HepG2 (cell line): ENCODE measurements around the gene TMEM184B. TPM values are rescaled to one million over a fixed set of nuclear protein-coding genes. Genes with fewer than 3 reads are reported as not detected.

Source experiments
- DR1 ChIP-seq: sonication (generic); formaldehyde crosslinking; IDR thresholded peaks from 2 replicates; pipeline ENCODE4 v1.8.0; 2021; ENCODE audit warnings: mild to moderate bottlenecking, missing genetic modification reagents, inconsistent platforms
- HNRNPLL ChIP-seq: fragments of 200-400 bp; formaldehyde crosslinking; IDR thresholded peaks from 2 replicates; pipeline ENCODE4 v1.6.1; 2017; ENCODE audit warnings: mild to moderate bottlenecking, low read depth, low read length; ENCODE audit not compliant: poor library complexity, severe bottlenecking
- KLF16 ChIP-seq, 2 experiments: sonication (generic) in 1 of 2; formaldehyde crosslinking in 1 of 2; IDR thresholded peaks; 2 replicates each; pipeline versions ENCODE4 v1.6.1 to v1.8.0; 2016 to 2023; ENCODE audit warnings: missing genetic modification reagents in 2 of 2, missing compliant biosample characterization in 1 of 2
- U2AF1 ChIP-seq: fragments of 200-400 bp; formaldehyde crosslinking; optimal IDR thresholded peaks from 2 replicates; pipeline ENCODE3; 2017; ENCODE audit warnings: mild to moderate bottlenecking, low read depth, low read length
- polyA plus RNA-seq, 8 experiments: library from polyadenylated mRNA; depleted of rRNA in 3 of 8; stranded (reverse) in 7 of 8; unstranded in 1 of 8; fragments of >200 nt; fragmentation: Illumina TruSeq in 4 of 8; extraction: Trizol in 4 of 8; gene quantifications; 2 replicates each; pipeline versions ENCODE4 v1.2.1 to v1.2.3, GENCODE V29; 2011 to 2016; ENCODE audit warnings: low read depth in 4 of 8, missing spikeins in 1 of 8, mixed read lengths in 1 of 8; ENCODE audit not compliant: insufficient read depth in 1 of 8
- total RNA-seq, 5 experiments: library from RNA; depleted of rRNA; stranded (reverse); fragments of >200 nt; fragmentation: Illumina TruSeq; extraction: Trizol; gene quantifications; 2 replicates each; pipeline ENCODE4 v1.2.3, GENCODE V29; 2016; ENCODE audit warnings: low read depth in 1 of 5
- TF ChIP-seq, protein P1 (sequence below): sonication (generic); formaldehyde crosslinking; IDR thresholded peaks from 2 replicates; pipeline ENCODE4 v1.4.0; 2020; ENCODE audit warnings: missing genetic modification reagents
- TF ChIP-seq, protein P2 (sequence below): sonication (generic); formaldehyde crosslinking; IDR thresholded peaks from 2 replicates; pipeline ENCODE4 v1.5.1; 2020; ENCODE audit warnings: mild to moderate bottlenecking, missing genetic modification reagents, borderline replicate concordance
- TF ChIP-seq, protein P3 (sequence below): sonication (generic); formaldehyde crosslinking; IDR thresholded peaks from 2 replicates; pipeline ENCODE4 v1.8.0; 2022; ENCODE audit warnings: missing genetic modification reagents, mild to moderate bottlenecking, moderate library complexity, borderline replicate concordance
- TF ChIP-seq, protein P4 (sequence below): sonication (generic); formaldehyde crosslinking; IDR thresholded peaks from 2 replicates; pipeline ENCODE4 v1.4.0; 2020; ENCODE audit warnings: missing genetic modification reagents

TMEM184B gene
- total and polyA plus RNA-seq, 2 of the 13 experiments (the other 11 are each of a cell fraction or from before 2014, with no cell fraction given), result 15.9 to 16.0 TPM

DNA sequence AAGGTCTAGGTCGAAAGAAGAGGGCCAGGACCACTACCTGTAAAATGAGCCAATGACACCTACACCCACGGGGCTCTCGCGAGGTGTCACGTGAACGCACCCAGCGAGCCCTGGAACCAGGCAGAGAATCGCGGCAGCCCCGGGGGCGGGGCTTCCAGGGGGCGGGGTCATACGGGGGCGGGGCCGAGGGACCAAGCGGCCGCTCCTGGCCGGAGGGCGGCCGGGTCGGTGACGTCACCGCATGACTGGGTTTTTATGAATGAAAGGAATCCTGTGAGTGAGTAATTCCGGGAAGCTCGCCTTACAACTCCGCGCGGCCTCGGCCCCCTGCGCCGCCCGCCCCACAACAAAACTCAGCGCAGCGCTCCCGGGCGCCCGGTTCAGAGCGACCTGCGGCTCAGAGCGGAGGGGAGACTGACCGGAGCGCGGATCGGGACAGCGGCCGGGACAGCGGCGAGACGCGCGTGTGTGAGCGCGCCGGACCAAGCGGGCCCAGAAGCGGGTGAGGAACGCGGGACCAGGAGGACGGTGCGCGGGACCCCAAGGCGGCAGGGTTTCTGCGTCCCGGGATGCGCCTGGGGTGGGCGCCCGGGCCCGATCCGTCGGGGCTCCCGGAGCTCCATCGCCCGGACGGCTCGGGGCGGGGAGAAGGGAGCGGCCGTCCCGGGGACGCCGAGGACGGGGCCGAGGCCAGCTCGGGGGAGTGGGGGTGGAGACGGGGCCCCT is 70.9 kb downstream of the TMEM184B start, which contains the start of gene MAFF (continued):
- TF ChIP-seq U2AF1 (peak; percentile 59), DR1 (CRISPR knock-in tag) (peak; percentile 43; the same call in 1 of the 2 replicates), KLF16 (CRISPR knock-in tag; IDR thresholded peaks at IDR 0.05) (peak in 1 of 2 experiments; percentile 83; a peak in 1 of 4 replicates), HNRNPLL (peak; percentile 60)
- TF ChIP-seq, protein P1, sequence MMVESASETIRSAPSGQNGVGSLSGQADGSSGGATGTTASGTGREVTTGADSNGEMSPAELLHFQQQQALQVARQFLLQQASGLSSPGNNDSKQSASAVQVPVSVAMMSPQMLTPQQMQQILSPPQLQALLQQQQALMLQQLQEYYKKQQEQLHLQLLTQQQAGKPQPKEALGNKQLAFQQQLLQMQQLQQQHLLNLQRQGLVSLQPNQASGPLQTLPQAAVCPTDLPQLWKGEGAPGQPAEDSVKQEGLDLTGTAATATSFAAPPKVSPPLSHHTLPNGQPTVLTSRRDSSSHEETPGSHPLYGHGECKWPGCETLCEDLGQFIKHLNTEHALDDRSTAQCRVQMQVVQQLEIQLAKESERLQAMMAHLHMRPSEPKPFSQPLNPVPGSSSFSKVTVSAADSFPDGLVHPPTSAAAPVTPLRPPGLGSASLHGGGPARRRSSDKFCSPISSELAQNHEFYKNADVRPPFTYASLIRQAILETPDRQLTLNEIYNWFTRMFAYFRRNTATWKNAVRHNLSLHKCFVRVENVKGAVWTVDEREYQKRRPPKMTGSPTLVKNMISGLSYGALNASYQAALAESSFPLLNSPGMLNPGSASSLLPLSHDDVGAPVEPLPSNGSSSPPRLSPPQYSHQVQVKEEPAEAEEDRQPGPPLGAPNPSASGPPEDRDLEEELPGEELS (CRISPR knock-in tag), result peak; percentile 46
- TF ChIP-seq, protein P2, sequence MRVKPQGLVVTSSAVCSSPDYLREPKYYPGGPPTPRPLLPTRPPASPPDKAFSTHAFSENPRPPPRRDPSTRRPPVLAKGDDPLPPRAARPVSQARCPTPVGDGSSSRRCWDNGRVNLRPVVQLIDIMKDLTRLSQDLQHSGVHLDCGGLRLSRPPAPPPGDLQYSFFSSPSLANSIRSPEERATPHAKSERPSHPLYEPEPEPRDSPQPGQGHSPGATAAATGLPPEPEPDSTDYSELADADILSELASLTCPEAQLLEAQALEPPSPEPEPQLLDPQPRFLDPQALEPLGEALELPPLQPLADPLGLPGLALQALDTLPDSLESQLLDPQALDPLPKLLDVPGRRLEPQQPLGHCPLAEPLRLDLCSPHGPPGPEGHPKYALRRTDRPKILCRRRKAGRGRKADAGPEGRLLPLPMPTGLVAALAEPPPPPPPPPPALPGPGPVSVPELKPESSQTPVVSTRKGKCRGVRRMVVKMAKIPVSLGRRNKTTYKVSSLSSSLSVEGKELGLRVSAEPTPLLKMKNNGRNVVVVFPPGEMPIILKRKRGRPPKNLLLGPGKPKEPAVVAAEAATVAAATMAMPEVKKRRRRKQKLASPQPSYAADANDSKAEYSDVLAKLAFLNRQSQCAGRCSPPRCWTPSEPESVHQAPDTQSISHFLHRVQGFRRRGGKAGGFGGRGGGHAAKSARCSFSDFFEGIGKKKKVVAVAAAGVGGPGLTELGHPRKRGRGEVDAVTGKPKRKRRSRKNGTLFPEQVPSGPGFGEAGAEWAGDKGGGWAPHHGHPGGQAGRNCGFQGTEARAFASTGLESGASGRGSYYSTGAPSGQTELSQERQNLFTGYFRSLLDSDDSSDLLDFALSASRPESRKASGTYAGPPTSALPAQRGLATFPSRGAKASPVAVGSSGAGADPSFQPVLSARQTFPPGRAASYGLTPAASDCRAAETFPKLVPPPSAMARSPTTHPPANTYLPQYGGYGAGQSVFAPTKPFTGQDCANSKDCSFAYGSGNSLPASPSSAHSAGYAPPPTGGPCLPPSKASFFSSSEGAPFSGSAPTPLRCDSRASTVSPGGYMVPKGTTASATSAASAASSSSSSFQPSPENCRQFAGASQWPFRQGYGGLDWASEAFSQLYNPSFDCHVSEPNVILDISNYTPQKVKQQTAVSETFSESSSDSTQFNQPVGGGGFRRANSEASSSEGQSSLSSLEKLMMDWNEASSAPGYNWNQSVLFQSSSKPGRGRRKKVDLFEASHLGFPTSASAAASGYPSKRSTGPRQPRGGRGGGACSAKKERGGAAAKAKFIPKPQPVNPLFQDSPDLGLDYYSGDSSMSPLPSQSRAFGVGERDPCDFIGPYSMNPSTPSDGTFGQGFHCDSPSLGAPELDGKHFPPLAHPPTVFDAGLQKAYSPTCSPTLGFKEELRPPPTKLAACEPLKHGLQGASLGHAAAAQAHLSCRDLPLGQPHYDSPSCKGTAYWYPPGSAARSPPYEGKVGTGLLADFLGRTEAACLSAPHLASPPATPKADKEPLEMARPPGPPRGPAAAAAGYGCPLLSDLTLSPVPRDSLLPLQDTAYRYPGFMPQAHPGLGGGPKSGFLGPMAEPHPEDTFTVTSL (CRISPR knock-in tag), result peak; percentile 29; the same call in 1 of the 2 replicates
- TF ChIP-seq, protein P3, sequence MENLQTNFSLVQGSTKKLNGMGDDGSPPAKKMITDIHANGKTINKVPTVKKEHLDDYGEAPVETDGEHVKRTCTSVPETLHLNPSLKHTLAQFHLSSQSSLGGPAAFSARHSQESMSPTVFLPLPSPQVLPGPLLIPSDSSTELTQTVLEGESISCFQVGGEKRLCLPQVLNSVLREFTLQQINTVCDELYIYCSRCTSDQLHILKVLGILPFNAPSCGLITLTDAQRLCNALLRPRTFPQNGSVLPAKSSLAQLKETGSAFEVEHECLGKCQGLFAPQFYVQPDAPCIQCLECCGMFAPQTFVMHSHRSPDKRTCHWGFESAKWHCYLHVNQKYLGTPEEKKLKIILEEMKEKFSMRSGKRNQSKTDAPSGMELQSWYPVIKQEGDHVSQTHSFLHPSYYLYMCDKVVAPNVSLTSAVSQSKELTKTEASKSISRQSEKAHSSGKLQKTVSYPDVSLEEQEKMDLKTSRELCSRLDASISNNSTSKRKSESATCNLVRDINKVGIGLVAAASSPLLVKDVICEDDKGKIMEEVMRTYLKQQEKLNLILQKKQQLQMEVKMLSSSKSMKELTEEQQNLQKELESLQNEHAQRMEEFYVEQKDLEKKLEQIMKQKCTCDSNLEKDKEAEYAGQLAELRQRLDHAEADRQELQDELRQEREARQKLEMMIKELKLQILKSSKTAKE (CRISPR knock-in tag), result 0 out of 2 replicates have a peak, but pooled peaks have one; percentile 10
- TF ChIP-seq, protein P4, sequence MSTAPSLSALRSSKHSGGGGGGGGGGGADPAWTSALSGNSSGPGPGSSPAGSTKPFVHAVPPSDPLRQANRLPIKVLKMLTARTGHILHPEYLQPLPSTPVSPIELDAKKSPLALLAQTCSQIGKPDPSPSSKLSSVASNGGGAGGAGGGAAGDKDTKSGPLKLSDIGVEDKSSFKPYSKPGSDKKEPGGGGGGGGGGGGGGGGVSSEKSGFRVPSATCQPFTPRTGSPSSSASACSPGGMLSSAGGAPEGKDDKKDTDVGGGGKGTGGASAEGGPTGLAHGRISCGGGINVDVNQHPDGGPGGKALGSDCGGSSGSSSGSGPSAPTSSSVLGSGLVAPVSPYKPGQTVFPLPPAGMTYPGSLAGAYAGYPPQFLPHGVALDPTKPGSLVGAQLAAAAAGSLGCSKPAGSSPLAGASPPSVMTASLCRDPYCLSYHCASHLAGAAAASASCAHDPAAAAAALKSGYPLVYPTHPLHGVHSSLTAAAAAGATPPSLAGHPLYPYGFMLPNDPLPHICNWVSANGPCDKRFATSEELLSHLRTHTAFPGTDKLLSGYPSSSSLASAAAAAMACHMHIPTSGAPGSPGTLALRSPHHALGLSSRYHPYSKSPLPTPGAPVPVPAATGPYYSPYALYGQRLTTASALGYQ (CRISPR knock-in tag), result peak; percentile 22; the same call in 1 of the 2 replicates
